HG02973 (cell line): ENCODE measurements around the gene TSPAN12.

Experiments used
- ATAC-seq: cut with Tn5 transposase; IDR thresholded peaks from one replicate; pipeline ENCODE4 v1.9.1; 2021; ENCODE audit warnings: moderate library complexity; ENCODE audit not compliant: unreplicated experiment

The TSPAN12 gene

GRCh38 chr7:120843109-120843508 is 14.8 kb downstream of the TSPAN12 start:
- no peak for ATAC-seq

DNA sequence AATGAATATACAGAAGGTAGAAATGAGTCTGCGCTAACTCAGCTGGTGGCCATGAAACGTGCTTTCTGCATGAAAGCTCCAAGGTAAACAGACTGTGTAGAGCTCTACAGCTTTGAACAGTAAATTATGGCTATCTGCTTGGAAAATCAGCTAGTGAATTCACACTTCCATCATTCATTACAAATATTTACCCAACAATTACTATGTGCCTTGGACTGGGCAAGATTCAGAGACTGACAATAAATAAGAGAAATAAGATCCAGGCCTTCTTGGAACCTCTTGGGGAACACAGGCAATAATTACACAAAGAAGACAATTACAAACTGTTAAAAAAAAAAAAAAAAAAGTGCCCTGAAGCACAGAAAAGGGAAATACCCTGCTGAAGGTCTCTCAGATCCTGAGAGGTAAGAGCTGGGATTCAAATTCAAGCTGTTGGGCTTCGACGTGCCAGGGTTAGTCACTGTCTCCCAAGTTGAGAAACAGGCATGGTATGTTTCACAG is 15.8 kb downstream of the TSPAN12 start:
- no peak for ATAC-seq

DNA sequence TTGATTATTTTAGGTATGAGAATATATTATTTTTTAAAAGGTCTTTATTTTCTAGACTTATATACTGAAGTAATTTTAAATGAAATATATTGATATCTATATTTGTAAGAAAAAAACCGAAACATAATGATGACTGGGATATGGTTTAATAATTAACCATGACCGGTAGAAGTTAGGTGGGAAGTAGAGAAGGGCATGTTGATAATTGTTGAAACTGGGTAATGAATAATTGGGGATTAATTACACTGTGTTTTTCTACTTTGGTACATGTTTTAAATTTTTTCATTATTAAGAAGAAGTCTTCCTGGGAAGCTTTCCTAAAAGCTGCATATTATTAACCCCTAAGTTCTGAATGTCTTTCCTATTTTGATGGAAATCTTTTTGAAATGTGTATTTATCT is 16.3 kb downstream of the TSPAN12 start:
- ATAC-seq: no peak

DNA sequence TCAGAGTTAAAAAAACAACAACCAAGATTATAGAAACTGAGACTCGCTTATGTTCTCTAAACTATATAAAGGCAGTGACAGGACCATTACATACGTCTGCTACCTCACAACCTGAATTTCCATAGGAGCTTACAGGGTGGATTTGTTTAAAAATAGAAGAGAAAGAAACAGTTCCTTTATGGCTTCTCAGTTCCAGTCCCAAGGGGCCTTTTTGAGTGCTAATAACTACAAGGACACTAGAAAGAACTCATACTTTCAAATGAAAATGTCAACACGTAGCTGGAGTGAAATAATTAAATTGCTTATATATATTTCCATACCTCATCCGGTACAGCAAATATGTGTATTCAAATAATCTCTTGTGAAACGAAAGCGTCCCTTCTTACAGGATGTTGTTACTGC is 19.7 kb downstream of the TSPAN12 start:
- peak; percentile 64 for ATAC-seq

DNA sequence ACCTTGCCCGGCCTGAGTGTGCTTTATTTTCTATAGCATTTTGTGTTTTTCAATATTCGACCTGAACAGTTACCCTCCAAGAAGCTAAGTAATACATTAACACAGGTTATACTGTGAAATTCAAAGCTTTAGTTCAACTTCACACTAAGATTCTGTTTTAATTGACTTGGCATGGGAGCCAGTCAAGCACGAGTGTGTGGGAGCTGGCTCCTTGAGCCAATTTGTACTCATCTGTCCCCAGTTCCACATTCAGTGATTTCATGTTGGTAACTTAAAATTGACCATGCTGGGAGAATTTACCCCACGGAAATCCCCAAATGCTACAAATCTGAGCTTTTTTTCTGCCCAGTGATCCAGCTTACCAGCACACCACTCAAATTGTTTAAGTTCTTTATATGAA is 20.3 kb downstream of the TSPAN12 start:
- ATAC-seq: no peak

GRCh38 chr7:120836556-120837115 is 21.3 kb downstream of the TSPAN12 start:
- no peak for ATAC-seq

DNA sequence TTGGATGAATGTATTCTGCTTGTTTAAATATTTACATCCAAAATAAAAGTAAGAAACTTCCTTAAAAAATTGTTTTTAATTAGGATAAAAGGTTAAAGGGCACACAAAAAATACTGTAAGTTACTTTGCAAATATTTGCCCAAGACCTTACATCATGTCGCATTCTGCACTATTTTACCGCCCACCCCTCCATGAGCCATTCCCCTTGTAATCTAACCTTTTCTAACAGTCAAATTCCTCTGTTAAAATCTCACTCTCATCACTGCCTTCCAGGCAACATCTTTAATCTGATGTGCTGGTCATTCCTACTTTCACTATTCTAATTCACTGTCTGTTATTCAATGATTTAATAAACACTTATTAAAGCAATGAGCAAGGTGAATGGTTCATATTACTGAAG is 23.2 kb downstream of the TSPAN12 start:
- no peak for ATAC-seq

- no peak for ATAC-seq
These were observed 24.4 kb downstream of the TSPAN12 start for GRCh38 chr7:120833546-120833945.

DNA sequence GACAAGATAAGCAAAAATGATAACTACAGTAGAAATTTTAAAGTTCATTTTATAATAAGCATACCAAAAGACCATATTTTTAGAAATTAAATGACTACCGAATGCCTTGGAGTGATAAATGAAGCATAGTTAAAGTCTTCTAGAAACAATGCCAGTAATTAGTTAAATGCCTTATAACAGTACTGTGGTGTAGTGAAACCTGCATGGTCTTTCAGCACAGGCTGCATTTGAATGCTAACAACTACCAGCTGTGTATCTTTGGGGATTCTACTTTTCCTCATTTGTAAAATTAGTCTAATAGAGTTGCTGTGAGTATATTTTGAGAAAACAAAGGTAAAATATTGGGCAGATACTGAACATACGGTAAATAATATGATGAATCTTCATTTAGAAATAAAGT is 25.1 kb downstream of the TSPAN12 start:
- no peak for ATAC-seq

DNA sequence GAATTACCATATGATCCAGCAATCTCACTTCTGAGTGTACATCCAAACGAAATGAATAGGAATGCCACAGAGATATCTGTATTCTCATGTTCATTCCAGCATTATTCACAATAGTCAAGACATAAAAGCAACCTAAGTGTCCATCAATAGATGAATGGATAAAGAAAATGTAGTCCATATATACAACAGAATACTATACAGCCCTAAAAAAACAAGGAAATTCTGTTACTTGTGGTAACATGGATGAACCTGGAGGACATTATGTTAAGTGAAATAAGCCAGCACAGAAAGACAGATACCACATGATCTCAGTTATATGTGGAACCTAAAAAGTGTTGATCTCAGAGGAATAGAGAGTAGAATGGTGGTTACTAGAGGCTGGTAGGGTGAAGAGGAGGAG is 26.7 kb downstream of the TSPAN12 start:
- ATAC-seq: no peak

GRCh38 chr7:120829487-120829886 is 28.5 kb downstream of the TSPAN12 start:
- ATAC-seq: no peak

DNA sequence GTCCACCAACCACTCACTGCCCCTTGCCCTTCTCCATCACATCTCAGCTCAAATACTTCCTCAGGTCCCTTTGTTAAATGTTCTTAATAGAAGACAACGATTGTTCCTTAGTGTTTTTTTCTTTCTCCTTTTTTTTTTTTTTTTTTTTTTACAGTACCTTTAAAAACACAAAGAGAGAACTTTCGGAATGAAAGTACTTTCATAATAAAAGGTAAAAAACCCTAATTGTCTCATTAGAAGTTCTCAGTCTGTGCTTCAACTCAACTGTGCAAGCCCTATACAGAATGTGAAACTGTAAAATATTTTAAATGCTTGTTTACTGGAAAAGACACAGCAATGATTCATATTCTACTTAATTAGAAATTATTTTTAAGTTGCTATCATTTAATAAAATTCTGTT is 29.4 kb downstream of the TSPAN12 start:
- ATAC-seq: no peak

DNA sequence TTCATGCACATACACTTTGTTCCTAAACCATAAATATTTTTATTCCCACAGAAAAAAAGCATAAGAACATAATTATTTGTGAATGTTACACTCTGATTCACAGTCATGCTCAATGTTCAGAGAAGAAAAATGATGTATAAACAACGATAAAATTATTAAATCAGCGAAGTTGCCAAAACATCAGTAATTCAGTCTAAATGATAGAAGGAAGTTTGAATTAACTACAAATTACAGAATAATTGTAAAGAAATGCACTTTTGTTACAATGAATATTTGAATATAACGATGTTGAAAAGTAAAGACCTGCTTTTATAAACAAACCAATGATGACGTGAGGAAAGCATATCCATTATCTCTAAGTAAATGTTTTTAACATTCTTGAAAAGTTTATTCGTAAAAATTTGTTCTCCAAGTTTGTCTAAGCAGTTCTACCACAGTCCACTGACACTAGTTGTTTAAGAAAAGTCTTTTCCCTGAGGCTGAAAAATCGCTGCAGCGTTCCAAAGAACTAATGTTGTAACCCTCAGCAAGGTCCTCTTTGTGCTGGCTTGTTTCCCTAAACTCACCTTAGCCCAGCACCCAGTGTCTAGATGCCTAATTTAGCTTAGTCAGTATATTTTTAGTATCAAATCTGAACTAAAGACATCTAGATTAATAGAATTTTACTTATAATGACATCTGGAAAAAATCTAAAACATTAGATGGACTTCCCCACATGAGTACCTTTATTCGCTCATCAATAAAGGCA is 30.4 kb downstream of the TSPAN12 start:
- no peak for ATAC-seq

GRCh38 chr7:120825576-120825975 is 32.4 kb downstream of the TSPAN12 start:
- no peak for ATAC-seq

DNA sequence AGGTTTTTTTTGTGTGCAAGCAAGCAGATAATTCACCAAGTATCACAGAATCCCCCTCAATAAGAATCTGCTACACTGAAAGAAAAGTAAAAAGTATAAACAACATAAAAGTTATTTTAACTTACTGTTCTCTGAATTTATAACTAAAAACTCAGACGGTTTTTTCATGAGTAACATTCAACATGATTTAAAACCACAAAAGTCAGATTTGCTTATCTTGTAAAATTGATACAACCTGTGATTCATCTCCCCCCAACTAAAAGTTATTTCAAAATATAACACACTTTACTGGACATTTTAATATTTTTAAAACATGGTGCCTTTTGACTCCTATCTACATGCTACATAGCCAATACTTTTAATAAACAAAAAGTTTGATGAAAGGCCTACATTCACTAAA is 32.8 kb downstream of the TSPAN12 start:
- ATAC-seq: no peak

DNA sequence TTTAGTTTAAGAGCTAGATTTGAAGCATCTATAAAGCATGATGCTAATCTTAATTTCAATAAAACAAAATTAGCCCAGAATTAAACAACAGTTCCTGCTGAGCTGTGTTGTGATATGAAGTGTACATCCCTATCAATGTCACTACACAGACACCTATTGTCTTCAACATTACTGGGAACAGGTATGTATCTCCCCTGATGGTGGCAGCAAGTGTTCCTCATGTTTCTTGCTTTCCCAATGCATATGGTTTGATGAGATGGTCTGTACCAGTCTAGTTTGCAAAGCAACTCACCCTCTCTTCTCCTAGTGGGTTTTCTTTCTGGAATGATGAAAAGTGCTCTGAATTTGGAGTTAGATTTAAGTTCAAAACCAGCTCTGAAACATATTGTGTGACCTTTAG is 38.1 kb downstream of the TSPAN12 start:
- ATAC-seq: no peak

DNA sequence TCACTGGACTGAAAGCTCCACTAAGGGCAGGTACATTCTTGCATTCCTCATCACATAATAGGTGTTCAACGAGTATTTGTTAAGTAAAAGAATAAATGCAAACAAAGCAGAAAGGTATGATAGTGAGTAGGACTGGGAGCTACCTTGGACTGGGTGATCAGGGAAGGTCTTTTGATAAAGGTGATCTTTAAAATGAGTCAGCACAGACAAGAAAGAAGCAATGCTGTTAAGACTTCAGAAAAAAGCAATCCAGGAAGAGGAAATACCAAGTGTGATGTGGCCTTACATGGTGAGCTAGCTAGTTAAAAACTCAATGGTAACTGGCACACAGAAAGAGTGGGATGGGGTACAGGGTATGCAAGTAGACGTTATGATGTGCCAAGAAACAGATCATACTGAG is 40.1 kb downstream of the TSPAN12 start:
- no peak for ATAC-seq

DNA sequence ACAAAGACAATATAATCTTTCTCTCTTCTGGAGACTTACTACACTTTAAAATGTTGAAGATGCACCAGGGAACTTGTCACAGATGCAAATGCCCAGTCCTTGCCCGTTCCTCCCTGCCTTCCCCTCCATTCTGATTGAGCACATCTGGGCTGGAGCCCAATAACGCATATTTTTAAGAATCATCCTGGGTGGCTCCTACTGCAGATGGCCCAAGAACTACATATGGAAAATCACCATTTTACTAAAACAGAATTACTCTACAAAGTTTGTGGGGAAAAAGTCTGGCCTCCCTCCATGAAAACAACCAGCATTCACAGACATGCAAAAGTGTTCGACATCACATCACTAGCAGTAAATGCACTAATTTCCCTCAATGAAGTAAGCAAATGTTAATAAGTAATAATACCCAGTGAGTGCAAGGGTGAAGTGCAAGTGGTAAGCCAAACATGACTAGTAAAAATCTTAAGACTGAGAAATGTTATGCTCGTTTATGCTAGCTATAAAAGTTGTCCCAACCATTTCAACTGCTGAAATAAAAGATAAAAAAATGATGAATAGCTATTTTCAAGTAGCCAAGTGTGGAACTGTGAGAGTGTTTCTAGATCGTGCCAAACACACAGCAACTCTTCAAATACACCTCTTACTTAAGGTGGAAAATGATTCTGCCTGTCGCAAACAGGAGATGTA is 43.5 kb downstream of the TSPAN12 start:
- no peak for ATAC-seq

DNA sequence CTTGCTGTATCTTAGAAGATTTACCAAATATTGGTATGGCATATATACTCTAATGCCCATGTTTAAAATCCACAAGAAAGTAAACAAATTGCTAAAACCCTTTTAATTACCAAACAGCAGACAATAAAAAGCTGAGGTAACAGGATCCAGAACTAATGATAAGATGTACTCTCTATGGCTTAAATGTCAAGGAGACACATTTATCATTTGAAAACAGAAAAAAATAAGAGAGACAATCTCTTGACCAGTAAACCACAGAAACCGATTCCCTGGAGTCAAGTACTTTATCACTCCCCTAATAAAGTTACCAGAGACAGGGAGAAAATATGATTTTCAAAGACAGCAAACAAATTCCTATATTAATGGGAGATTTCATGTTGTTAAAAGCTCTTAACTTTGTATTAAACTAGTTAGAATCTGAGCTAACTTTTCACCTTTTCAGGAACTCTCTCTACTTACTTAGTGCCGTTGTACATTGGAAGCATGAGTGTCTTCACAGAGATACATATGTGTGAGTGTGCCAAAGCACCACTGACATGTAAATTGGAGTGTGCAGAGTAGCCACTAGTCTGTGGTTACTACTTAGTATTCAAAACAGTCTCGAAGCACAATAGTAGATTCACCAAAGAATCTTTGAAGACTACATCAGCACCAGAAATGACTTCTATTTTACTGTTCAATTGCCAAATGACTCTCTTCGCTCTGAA is 44.2 kb downstream of the TSPAN12 start:
- ATAC-seq: no peak

DNA sequence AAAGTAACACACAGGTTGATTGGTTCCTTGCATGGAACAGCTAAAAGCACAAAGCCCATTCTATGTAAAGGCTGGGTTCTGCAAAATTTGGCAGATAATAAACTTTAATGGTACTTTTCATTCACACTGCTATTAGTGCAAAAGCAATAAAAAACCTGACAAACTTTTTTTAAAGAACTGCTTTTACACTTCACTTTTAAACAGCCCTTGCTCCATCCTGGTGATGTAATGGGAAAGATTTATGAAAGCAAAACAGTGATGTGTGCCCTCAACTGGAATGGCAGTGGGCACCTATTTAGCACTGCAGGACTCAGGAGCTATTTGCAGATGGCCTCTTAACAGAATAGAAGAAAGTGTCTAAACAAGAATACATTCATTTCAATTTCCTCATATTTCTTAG is 44.9 kb downstream of the TSPAN12 start:
- no peak for ATAC-seq

DNA sequence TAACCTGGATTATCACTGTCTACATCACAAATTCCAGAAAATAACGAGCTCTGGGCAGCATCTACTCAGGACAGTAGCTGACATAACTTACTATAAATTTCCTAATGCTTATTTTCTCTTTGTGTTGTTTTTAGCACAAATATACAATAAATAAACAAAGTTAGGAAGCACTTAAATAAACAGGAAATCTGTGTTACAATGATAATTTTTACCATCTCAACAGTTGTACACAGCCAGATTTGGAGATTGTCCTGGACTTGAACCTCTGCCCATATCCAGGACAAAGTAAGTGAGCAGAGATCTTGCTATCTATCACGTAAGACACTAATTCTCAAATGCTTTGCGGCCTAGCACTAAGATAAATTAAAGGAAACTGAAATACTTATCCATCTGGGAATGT is 48.7 kb downstream of the TSPAN12 start:
- ATAC-seq: no peak

- ATAC-seq: no peak
These were observed 50.6 kb downstream of the TSPAN12 start for GRCh38 chr7:120807390-120807789.
